Vagina (tissue), 2 donors: Measurements from ENCODE around the gene CAMK1G. TPM values are rescaled to one million over a fixed set of nuclear protein-coding genes. Genes with fewer than 3 reads are reported as not detected.

ENCODE experiments used
- DNase-seq, 2 donors: peaks; one replicate each; pipeline ENCODE4 v3.0.0-alpha.2; 2017; ENCODE audit errors: extremely low spot score in 2 of 2
- H3K27ac ChIP-seq: fragments of 200-600 bp; sonication (generic); one replicate; pipeline ENCODE4 v1.5.1; 2019
- H3K27me3 ChIP-seq: fragments of 200-600 bp; sonication (generic); one replicate; pipeline ENCODE4 v1.5.1; 2019
- H3K36me3 ChIP-seq, 2 donors: fragments of 200-600 bp; sonication (generic); one replicate each; pipeline ENCODE4 v1.5.1; 2017 to 2019
- H3K4me1 ChIP-seq: fragments of 200-600 bp; sonication (generic); one replicate; pipeline ENCODE4 v1.5.1; 2019
- H3K4me3 ChIP-seq, 2 donors: fragments of 200-600 bp; sonication (generic); 1 replicate in 1 of 2; 2 replicates in 1 of 2; pipeline ENCODE4 v1.5.1; 2016 to 2019
- H3K9me3 ChIP-seq: fragments of 200-600 bp; sonication (generic); one replicate; pipeline ENCODE4 v1.5.1; 2019
- POLR2A ChIP-seq, 2 donors: fragments of 450-650 bp; IDR thresholded peaks; one replicate each; pipeline ENCODE4 v1.6.1; 2017; ENCODE audit warnings: antibody characterized with exemption in 2 of 2, mild to moderate bottlenecking in 2 of 2, moderate library complexity in 2 of 2
- POLR2AphosphoS5 ChIP-seq, 2 donors: sonication (generic); formaldehyde crosslinking; IDR thresholded peaks; one replicate each; pipeline ENCODE4 v1.9.0; 2017; ENCODE audit warnings: antibody characterized with exemption in 2 of 2, mild to moderate bottlenecking in 2 of 2, low read depth in 1 of 2; ENCODE audit not compliant: insufficient read depth in 1 of 2
- intact Hi-C: fragments of 100-400 bp; cut with DNase I; formaldehyde crosslinking; loops from one replicate; pipeline ENCODE4 v1.15.1; 2023
- total RNA-seq: library from RNA; depleted of rRNA; stranded (reverse); fragments of >200 nt; gene quantifications from one replicate; pipeline ENCODE4 v1.2.3, GENCODE V29; 2016
- TF ChIP-seq, protein P1 (sequence below), 3 experiments: fragments of 450-650 bp in 2 of 3; fragments of 200-600 bp in 1 of 3; sonication (generic) in 1 of 3; IDR thresholded peaks; one replicate each; pipeline ENCODE4 v1.5.1; 2017 to 2019; ENCODE audit warnings: antibody characterized with exemption in 3 of 3, mild to moderate bottlenecking in 2 of 3, moderate library complexity in 2 of 3

The CAMK1G gene
- total RNA-seq, 1 donor from 2014 or later, result not detected

DNA sequence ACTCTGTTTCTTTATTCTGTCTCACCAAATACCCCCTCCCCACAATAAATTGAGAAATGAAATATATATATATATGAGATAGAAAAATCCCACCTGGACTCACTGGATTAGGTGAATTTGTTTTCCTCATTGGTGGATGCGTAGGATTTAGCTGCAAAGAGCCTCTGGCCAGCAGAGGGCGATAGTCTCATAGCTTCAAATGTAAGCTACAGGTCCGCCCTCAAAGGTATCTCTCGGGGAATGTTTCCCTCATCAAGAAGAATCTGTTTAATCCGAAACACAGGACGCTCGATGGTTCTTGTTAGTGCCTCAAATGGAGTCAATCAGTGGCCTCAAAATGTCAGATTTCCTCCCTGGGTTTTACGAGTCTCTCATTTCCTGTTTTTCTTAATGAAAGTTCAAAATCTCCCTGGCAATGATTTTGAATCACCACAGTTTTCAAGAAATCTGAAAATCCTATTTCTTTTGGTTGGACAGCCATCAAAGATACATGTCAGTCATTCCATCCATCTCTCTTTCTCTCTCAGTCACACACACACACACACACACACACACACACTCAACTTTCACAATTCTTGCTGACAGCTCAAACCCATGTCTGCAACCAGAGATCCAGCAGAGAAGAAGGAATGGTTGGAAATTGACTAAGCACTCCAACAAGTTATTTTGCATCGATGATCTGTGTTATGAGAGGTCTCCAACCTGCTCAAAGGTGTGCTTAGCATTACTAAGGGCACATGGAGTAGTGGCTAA lies 13.9 kb upstream of the CAMK1G start:
- intact Hi-C loops, result no loop called here
- Histone ChIP-seq H3K27ac (no peak overlapping the region), H3K4me1 (peaks cover 6% of the 10 kb centered on the region), H3K27me3 (no peaks in the 10 kb centered on the region), H3K36me3 (no peaks in the 10 kb centered on the region), H3K9me3 (no peaks in the 10 kb centered on the region), H3K4me3 (no peak overlapping the region)
- TF ChIP-seq, protein P1, sequence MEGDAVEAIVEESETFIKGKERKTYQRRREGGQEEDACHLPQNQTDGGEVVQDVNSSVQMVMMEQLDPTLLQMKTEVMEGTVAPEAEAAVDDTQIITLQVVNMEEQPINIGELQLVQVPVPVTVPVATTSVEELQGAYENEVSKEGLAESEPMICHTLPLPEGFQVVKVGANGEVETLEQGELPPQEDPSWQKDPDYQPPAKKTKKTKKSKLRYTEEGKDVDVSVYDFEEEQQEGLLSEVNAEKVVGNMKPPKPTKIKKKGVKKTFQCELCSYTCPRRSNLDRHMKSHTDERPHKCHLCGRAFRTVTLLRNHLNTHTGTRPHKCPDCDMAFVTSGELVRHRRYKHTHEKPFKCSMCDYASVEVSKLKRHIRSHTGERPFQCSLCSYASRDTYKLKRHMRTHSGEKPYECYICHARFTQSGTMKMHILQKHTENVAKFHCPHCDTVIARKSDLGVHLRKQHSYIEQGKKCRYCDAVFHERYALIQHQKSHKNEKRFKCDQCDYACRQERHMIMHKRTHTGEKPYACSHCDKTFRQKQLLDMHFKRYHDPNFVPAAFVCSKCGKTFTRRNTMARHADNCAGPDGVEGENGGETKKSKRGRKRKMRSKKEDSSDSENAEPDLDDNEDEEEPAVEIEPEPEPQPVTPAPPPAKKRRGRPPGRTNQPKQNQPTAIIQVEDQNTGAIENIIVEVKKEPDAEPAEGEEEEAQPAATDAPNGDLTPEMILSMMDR (IDR thresholded peaks at IDR 0.05), result peak; percentile 36 to 67 (median 66)
- peak in 1 of 2 donors; percentile 19 for TF ChIP-seq POLR2AphosphoS5 (IDR thresholded peaks at IDR 0.05; ENCODE audit: insufficient read depth in 1 of 2, low read depth in 1 of 2)
- no peak for TF ChIP-seq POLR2A (IDR thresholded peaks at IDR 0.05)
- DNase-seq, result no peak

DNA sequence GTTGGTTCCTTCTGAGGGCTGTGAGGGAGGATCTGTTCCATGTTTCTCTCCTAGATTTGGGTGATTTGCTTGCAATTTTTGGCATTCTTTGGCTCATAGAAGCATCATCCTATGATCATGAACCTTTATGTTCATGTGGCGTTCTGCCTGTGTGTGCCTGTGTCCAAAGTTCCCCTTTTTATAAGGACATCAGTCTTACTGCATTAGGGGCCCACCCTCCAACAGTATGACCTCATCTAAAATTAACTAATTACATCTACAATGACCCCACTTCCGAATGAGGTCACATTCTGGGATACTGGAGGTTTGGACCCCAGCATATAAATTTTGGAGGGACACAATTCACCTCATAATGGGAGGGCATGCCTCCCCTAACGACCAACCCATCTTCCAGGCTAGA lies 12.8 kb upstream of the CAMK1G start:
- no peak overlapping the region for H3K4me3 ChIP-seq
- no peaks in the 10 kb centered on the region for H3K36me3 ChIP-seq
- DNase-seq, result no peak
- H3K27ac ChIP-seq, result no peak overlapping the region
- H3K27me3 ChIP-seq, result no peaks in the 10 kb centered on the region
- H3K4me1 ChIP-seq, result peaks cover 6% of the 10 kb centered on the region
- intact Hi-C loops, result no loop called here
- H3K9me3 ChIP-seq, result no peaks in the 10 kb centered on the region
- TF ChIP-seq POLR2AphosphoS5 (IDR thresholded peaks at IDR 0.05; ENCODE audit: insufficient read depth in 1 of 2, low read depth in 1 of 2), result no peak
- TF ChIP-seq, protein P1 (IDR thresholded peaks at IDR 0.05), result no peak
- TF ChIP-seq POLR2A (IDR thresholded peaks at IDR 0.05), result no peak

DNA sequence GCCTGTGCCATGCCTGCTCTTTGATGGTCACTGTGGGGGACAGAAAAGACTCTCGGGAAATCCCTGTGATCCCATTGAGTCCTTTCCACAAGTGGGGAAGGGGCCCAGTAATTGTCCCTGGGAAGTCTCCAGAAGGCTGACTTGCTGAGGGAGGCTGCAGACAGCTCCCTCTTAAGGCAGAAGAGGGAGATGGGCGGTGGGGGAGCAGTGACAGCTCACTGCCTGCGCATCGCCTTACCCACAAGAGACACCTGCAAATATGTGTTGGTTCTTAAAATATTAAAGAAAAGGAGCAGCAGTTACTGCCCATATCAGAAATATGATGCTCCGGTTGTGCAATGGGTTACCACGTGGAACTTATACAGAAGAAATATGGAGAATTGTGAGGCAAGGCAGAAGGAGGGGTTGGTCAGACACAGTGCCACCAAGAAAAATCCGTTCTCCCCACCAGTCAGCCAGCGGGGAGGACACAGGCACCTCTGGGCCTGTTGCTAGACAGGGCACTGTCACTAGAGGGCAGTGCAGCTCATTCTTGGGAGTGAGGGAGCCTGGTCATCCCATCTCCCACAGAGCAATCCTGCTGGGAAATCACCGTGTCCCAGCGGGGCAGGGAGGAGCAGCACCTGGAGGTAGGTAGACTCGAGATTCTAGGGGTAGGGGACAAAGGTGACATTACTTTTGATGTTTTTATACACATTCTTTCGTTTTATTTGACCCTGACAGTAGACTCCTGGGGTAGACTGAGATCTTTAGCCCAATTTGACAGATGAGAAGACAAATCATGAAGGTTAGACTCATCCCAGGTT lies 6.9 kb upstream of the CAMK1G start:
- no peak for TF ChIP-seq POLR2A (IDR thresholded peaks at IDR 0.05)
- TF ChIP-seq POLR2AphosphoS5 (IDR thresholded peaks at IDR 0.05; ENCODE audit: insufficient read depth in 1 of 2, low read depth in 1 of 2), result no peak
- TF ChIP-seq, protein P1 (IDR thresholded peaks at IDR 0.05), result peak; percentile 77 to 93 (median 81)
- no peaks in the 10 kb centered on the region for H3K9me3 ChIP-seq
- H3K4me1 ChIP-seq, result no peaks in the 10 kb centered on the region
- DNase-seq, result no peak
- H3K27me3 ChIP-seq, result no peaks in the 10 kb centered on the region
- H3K4me3 ChIP-seq, result no peak overlapping the region
- H3K36me3 ChIP-seq, result no peaks in the 10 kb centered on the region
- intact Hi-C loops, result loop anchor here (5.0 kb wide), 1 partner anchor 116 kb away; no protein-coding TSS in a partner anchor
- no peak overlapping the region for H3K27ac ChIP-seq

DNA sequence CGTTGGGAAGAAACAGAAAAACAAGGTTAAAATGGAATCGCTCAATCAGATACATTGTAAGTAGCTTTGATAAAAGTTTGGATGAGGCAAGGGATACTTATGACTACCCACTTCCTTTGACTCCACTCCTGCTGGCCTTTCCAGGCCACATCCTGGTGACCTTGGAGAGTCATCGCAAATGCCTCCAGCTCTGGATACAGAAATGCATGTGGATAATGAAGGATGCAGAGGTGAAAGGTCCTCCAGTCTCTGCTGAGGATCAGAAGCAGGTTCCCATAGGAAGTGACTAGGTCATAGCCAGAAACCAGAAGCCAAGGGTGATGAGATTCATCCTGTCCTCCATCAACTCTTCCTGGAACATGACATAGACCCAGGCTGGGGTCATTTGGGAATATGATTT lies 6.2 kb upstream of the CAMK1G start:
- H3K4me1 ChIP-seq, result no peaks in the 10 kb centered on the region
- H3K27me3 ChIP-seq, result no peaks in the 10 kb centered on the region
- no peaks in the 10 kb centered on the region for H3K9me3 ChIP-seq
- H3K36me3 ChIP-seq, result no peaks in the 10 kb centered on the region
- DNase-seq, result no peak
- H3K27ac ChIP-seq, result no peak overlapping the region
- no peak overlapping the region for H3K4me3 ChIP-seq
- intact Hi-C loops, result loop anchor here (5.0 kb wide), 1 partner anchor 115 kb away; no protein-coding TSS in a partner anchor
- TF ChIP-seq POLR2AphosphoS5 (IDR thresholded peaks at IDR 0.05; ENCODE audit: insufficient read depth in 1 of 2, low read depth in 1 of 2) (no peak), POLR2A (IDR thresholded peaks at IDR 0.05) (no peak)
- TF ChIP-seq, protein P1 (IDR thresholded peaks at IDR 0.05), result no peak
